Stimulated activated naive CD8-positive, alpha-beta T cell treated with anti-CD3 and anti-CD28 coated beads, Interleukin-15, Interleukin-2, amounts not matched to agents 100 ng/mL and 50 ng/mL, for 24 hours (primary cell): ENCODE data around the gene KLHL35.

Experiments used
- H3K27ac Mint-ChIP-seq: one replicate; pipeline ENCODE4 v1.8.0; 2021; ENCODE audit warnings: mild to moderate bottlenecking, mixed read lengths
- H3K27me3 Mint-ChIP-seq: one replicate; pipeline ENCODE4 v1.8.0; 2021; ENCODE audit warnings: mixed read lengths
- H3K36me3 Mint-ChIP-seq: one replicate; pipeline ENCODE4 v1.8.0; 2021; ENCODE audit warnings: low read depth, mixed read lengths
- H3K4me1 Mint-ChIP-seq: one replicate; pipeline ENCODE4 v1.8.0; 2021; ENCODE audit warnings: low read depth, mixed read lengths
- H3K4me3 Mint-ChIP-seq: one replicate; pipeline ENCODE4 v1.8.0; 2021; ENCODE audit warnings: mild to moderate bottlenecking, mixed read lengths
- H3K9me3 Mint-ChIP-seq: one replicate; pipeline ENCODE4 v1.8.0; 2021; ENCODE audit warnings: mixed read lengths

Gene KLHL35, protein sequence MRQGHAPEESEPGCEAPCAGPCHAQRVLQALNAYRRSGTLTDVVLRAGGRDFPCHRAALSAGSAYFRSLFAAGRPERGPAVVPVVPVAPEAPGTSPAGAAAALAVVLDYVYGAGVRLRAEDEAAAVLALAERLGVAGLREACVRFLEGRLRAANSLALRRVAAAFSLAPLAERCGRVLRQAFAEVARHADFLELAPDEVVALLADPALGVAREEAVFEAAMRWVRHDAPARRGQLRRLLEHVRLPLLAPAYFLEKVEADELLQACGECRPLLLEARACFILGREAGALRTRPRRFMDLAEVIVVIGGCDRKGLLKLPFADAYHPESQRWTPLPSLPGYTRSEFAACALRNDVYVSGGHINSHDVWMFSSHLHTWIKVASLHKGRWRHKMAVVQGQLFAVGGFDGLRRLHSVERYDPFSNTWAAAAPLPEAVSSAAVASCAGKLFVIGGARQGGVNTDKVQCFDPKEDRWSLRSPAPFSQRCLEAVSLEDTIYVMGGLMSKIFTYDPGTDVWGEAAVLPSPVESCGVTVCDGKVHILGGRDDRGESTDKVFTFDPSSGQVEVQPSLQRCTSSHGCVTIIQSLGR

DNA sequence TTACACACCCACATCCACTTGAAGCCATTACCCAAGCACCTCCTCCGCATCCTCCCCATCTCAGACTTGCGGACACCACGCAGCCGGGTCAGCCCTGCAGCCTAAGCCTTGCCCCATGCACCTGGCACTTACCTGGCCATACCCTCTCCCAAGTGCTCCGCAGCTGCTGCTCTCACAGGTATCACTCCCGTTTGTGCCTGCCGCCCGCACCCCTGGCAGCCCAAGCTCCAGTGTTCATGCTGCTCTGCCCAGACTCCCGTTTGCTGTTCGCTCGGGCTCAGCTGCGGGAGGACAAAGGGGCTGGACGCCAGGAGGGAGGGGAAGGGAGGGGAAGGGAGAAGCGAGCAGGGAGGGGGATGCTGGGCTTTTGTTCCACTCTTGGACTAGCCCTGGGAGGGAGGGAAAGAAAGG lies at the start of gene KLHL35:
TSS of gene KLHL35 (minus strand) at position 293 of the 411 bp plus-strand sequence. CDS start 2,574 bp downstream, outside the sequence.
- no peak within 1 kb of the TSS for H3K4me3 Mint-ChIP-seq
- H3K27me3 Mint-ChIP-seq, result peaks cover 45% of the 10 kb centered on the region
- peaks cover 13% of the 10 kb centered on the region for H3K4me1 Mint-ChIP-seq
- H3K27ac Mint-ChIP-seq, result no peak within 1 kb of the TSS
- peaks cover 8% of the 10 kb centered on the region for H3K36me3 Mint-ChIP-seq
- H3K9me3 Mint-ChIP-seq, result peaks cover 9% of the 10 kb centered on the region

DNA sequence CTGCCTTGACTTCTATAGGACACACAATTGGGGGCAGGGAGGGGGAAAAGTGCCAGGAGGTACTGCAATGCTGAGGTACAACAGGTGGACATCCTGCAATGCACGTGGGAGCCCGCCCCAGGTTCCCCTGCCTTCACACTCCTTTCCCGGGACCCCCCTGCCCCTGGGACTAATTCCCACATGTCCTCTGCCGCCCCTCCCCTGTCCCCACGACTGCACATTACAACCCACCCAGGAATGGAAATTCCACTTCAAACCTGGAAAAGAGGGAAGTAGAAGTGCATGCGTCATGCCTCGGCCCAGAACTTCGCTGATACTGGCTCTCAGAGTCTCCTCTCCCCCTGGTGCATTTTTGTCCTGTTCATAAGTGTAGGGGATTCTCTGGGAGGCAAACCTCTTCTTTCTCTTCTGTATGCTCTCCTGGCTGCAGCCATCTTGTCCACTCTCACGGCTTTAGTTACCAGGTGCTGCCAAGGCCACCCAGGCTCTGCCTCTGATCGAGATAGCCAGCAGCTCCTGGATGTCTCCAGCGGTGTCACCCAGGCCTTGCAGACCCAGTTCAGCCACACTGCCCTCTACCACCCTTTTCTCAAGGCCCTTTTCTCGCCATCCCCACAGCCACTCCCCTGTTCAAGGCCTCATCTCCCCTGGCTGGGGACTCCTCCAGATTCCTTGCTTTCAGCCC lies 49.1 kb upstream of the KLHL35 start:
- H3K27ac Mint-ChIP-seq, result no peak overlapping the region

DNA sequence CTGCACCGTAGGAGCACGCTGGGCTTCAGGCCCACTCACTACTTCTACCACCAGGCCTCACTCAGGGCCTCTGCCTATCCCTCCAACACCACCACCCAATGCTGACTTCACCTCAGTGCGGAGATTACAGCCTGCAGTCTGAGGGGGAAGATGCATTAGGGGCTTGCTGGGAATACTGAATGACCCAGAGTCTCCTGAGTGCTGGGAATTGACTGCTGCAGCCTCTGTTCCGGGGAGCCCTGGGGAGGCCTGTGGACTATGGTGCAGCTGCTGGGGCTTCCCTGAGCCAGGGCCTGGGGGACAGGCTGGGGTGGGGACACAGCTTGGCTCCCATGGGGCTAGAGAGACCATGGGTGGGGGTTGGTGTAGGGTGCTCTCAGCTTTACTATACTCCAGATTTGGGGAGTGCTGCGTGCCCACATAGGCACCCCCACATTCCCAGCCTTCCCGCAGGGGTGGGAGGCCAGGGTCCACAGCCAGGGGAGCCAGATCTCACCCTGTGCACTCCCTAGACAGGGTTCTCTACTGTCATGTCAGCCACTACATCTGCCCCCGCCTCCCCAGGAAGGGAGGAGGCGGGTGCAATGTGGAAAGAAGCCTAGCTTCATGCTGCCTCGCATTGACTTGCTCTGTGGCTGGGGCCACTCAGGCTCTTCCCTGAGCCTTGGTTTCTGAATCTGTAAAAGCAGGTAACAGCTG lies 48.4 kb upstream of the KLHL35 start:
- Mint-ChIP-seq H3K9me3 (no peaks in the 10 kb centered on the region), H3K27me3 (no peaks in the 10 kb centered on the region), H3K4me3 (no peak overlapping the region), H3K4me1 (no peaks in the 10 kb centered on the region), H3K27ac (no peak overlapping the region), H3K36me3 (no peaks in the 10 kb centered on the region)

More for the DNA sequence above, 49.1 kb upstream of the KLHL35 start:
- H3K36me3 Mint-ChIP-seq, result no peaks in the 10 kb centered on the region
- H3K4me3 Mint-ChIP-seq, result no peak overlapping the region
- H3K9me3 Mint-ChIP-seq, result no peaks in the 10 kb centered on the region
- no peaks in the 10 kb centered on the region for H3K27me3 Mint-ChIP-seq
- H3K4me1 Mint-ChIP-seq, result no peaks in the 10 kb centered on the region

DNA sequence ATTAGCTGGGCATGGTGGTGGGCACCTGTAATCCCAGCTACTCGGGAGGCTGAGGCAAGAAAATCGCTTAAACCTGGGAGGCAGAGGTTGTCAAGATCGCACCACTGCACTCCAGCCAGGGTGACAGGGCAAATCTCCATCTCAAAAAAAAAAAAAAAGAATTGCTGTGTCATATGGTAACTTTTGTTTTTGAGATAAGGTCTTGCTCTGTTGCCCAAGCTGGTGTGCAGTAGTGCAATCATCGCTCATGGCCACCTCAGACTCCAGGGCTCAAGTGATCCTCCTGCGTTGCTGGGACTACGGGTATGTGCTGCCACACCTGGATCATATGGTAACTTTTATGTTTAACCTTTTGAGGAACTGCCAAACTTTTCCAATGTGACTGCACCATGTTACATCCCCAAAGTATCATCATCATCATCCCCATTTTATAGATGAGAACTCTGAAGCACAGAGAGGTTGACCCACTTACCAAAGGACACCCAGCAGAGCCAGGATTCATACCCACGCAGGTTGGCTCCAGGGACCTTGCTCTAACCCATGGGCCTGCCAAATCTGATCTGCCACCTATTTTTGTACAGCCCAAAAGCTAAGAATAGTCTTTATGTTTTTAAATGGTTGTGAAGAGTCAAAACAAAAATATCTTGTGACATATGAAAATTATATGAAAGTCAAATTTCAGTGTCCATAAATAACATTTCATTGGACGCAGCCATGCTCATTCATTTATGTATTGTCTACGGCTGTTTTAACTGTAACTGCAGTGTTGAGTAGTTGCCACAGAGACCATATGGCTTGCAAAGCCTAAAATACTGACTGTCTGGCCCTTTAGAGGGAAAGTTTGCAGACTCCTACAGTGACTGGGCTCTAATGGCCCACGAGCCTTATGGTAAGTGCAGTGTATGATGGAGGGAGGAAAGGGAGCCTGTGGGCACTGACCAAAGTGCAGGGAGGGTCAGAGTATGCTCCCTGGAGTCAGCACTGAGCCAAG lies 47.5 kb upstream of the KLHL35 start:
- H3K36me3 Mint-ChIP-seq, result no peaks in the 10 kb centered on the region

DNA sequence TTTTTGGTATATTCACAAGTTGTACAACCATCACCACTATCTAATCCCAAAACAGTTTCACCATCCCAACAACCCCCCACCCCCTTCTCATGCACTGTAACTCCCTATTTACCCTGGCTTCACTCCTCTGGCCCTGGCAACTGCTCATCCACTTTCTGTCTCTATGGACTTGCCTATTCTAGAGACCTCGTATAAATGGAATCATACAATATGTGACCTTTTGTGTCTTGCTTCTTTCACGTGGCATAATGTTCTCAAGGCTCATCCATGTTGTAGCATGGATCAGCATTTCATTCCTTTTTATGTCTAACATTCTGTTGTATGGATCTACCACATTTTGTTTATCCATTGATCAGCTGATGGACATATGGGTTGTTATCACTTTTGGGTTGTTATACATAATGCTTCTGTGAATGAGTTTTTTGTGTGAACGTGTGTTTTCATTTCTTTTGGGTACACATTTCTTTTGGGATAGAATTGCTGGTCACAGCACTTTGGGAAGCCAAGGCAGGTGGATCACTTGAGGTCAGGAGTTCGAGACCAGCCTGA lies 46.7 kb upstream of the KLHL35 start:
- Mint-ChIP-seq H3K4me1 (peaks cover 16% of the 10 kb centered on the region), H3K4me3 (no peak overlapping the region), H3K27me3 (no peaks in the 10 kb centered on the region), H3K9me3 (no peaks in the 10 kb centered on the region), H3K27ac (no peak overlapping the region), H3K36me3 (no peaks in the 10 kb centered on the region)

More for the DNA sequence above, 47.5 kb upstream of the KLHL35 start:
- peaks cover 8% of the 10 kb centered on the region for H3K4me1 Mint-ChIP-seq
- H3K27me3 Mint-ChIP-seq, result no peaks in the 10 kb centered on the region
- no peaks in the 10 kb centered on the region for H3K9me3 Mint-ChIP-seq
- no peak overlapping the region for H3K4me3 Mint-ChIP-seq
- H3K27ac Mint-ChIP-seq, result no peak overlapping the region

DNA sequence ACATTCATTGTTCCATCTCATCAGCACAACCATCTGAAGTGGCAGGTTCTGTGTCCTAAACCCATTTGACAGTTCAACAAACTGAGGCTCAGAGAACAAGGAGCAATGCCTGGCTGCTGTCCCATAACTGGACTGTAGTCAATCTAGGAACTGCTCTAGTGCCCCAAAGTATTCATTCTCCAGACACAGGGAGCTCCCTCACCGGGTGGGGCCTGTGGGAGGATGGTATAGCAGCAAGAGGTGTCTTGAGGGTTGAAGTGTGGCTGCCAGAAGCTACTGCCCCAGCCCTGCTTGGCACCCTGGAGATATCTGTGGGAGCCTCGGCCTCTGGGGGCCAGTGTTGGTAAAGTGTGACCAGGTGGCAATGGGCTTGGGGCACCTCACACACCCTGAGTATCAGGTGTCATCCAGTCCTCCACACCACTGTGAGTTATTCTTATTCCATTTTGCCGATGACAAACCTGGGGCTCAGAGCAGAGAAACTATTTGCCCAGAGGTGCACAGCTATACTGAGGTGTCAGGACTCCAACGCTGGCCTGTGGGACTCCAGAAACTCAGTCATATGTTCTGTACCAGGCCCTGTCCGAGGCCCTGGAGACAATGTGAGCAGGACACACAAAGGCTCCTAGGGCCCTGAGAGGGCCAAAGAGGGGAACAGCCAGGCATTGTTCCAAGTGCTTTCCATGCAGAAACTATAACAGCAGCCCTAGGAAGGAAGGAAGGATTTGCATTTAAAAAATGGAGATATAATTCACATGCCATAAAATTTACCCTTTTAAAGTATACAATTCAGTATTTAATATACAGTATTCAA lies 46.0 kb upstream of the KLHL35 start:
- Mint-ChIP-seq H3K4me1 (peaks cover 16% of the 10 kb centered on the region), H3K27ac (no peak overlapping the region), H3K4me3 (no peak overlapping the region), H3K36me3 (no peaks in the 10 kb centered on the region), H3K27me3 (no peaks in the 10 kb centered on the region), H3K9me3 (no peaks in the 10 kb centered on the region)

DNA sequence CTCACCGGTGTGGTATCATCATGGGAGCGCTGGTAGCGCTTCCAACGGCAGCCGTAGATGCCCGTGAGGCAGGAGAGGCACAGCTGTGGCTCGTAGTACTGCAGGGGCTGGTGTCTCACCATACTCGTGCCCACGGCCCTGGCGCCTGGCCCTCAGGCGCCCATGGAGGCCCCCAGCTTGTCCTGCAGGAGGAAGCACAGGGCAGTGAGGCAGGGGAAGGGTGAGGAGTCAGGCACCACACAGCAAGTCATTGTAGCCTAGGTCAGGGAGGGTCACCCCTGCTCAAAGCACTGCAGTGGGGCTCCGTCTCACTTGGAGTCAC lies 44.6 kb upstream of the KLHL35 start:
- H3K27me3 Mint-ChIP-seq, result no peaks in the 10 kb centered on the region
- H3K36me3 Mint-ChIP-seq, result no peaks in the 10 kb centered on the region
- H3K4me1 Mint-ChIP-seq, result peaks cover 16% of the 10 kb centered on the region
- no peak overlapping the region for H3K4me3 Mint-ChIP-seq
- no peaks in the 10 kb centered on the region for H3K9me3 Mint-ChIP-seq
- H3K27ac Mint-ChIP-seq, result no peak overlapping the region

DNA sequence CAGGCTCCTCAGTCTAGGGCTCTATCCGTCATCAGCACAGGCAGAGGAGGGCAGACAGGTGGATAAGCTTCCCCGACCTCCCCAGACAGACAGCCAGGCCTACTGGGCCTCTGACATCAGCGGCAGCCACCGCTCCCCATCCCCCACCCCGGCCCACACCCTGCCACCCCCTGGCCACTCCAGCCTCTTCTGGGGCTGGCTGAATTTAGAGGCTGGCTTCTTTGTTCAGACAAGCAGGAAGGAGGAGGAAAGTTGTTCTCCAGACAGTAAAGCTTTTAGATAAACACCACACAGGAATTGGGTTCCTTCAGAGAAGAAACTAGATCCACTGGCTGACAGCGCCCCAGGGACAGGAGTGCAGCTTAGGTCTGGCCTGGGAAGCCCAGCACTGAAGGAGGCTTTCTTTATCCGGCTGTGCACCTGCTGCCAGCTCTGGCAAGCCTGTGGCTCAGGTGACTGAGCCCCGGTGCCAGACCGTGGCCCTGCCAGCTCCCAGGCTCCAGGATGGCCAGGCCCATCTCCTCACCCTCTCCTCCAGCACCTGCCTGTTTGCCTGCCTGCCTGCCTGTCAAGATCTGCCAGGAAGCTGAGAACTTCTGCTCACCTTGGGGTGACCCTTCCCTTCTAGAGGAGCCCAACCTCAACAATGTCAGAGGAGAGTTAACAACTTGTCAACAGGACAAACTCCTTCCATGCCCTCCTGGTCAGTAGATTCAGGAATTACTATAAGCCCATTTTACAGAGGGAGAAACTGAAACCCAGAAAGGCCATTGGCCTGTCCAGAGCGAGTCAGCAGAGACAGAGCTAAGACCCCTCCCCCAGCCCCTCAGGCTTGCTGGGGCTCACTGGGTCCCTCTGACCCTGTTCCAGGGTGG lies 44.0 kb upstream of the KLHL35 start:
- H3K27ac Mint-ChIP-seq, result no peak overlapping the region
- H3K4me3 Mint-ChIP-seq, result no peak overlapping the region
- H3K4me1 Mint-ChIP-seq, result peaks cover 16% of the 10 kb centered on the region
- no peaks in the 10 kb centered on the region for H3K27me3 Mint-ChIP-seq
- H3K9me3 Mint-ChIP-seq, result no peaks in the 10 kb centered on the region
- H3K36me3 Mint-ChIP-seq, result no peaks in the 10 kb centered on the region

DNA sequence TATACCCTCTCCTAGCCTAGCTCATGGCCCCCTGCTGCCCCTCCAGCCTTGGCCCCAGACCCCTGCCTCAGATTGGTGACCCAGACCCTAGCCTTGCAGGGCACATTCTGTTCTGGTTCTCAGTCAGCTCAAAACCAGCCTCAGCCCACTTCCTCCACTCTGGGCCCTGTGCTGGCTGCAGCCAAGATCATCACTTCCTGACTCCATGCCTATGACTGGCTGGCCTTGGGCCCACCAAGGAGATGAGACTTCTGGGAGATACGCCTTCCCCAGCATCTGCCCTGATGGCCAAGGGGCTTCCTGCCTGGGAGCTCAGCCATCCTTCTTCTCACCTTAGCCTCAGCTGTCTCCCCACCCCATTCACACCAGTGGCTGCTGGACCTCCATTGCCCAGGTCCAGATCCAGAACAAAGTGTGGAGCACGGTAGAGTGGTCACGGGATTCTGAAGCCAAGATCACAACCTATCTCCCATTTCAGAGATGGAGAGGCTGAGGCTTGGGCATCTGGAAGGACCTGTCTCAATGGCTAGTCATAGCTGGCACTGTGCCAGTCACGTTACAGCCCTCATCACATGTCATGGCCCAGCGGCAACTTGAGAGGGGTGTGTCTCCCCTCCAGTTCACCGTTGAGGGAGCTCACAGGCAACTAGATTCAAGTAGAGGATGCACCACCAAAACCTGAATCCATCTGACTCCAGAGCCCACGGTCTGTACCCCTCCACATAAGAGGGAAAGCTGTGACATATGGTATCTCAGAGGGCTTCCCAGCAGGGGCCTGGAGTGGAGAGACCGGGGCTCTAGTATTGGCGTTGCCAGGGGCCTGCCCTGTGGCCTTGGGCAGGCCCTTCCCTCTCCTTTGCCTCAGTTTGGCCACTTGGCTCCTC lies 43.0 kb upstream of the KLHL35 start:
- H3K9me3 Mint-ChIP-seq, result no peaks in the 10 kb centered on the region
- peak overlapping the region; percentile 53 for H3K27ac Mint-ChIP-seq
- H3K4me1 Mint-ChIP-seq, result peaks cover 16% of the 10 kb centered on the region
- no peaks in the 10 kb centered on the region for H3K36me3 Mint-ChIP-seq
- no peaks in the 10 kb centered on the region for H3K27me3 Mint-ChIP-seq
- H3K4me3 Mint-ChIP-seq, result no peak overlapping the region

DNA sequence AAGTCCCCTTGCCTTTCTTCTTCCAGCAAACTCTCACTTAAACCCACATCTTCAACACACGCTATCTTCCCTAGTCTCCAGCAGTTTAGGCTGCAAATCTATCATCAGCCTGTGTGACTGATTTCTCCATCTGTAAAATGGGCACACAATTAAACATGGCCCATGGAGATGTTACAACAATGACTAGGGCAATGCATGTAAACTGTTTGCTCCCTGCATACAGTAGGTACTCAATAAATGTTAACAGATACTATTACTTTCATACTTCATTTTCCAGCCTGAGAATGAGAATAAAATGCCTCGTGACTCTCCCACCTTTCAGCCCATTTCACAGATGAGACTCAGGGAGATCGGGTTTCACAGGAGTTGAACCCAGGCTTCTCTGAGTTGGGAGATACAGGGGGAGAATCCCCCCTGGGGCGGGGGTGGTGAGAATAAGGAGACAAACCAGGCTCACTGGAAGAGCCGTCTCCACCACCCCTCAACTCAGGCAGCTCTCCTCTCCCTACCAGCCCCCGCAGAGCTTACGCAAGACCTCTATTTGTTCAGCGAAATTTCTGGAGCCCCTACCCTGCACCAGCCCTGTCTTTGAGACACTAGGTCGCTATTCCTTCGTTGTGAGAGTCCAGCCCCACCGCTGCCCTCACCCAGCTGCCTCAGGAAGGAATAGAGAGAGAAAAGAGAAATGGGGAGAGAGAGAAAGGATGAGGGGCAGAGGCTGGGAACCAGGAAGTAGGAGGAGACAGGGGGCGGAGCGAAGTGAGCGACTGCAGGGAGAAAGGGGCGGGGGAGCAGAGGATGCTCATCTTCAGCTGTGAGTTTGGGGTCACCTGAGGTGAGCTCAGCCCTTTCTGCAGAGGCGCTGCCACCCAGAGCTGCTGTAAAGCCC lies 42.1 kb upstream of the KLHL35 start:
- no peaks in the 10 kb centered on the region for H3K27me3 Mint-ChIP-seq
- H3K4me1 Mint-ChIP-seq, result peaks cover 16% of the 10 kb centered on the region
- peak overlapping the region; percentile 51 for H3K4me3 Mint-ChIP-seq
- no peaks in the 10 kb centered on the region for H3K36me3 Mint-ChIP-seq
- no peaks in the 10 kb centered on the region for H3K9me3 Mint-ChIP-seq
- H3K27ac Mint-ChIP-seq, result peak overlapping the region; percentile 64

DNA sequence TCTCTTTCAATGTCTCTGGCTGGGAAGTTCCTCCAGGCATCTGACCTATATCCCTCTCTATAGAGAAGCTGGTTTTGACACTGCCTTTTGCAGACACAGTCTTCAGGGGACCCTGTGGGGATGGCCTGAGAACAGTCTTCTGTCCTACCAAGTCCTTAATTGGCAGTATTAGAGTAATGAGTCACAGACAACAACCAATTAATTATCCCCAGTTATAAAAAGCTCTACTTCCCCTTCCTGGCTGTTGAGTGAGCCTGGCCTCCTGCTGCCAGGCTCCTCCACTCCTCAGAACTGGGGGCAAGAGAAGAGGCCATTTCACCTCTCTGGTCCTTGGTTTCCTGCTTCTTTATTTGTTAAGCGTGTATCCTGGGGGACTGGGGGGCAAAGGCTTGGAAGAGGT lies 41.2 kb upstream of the KLHL35 start:
- Mint-ChIP-seq H3K27me3 (no peaks in the 10 kb centered on the region), H3K4me3 (no peak overlapping the region), H3K4me1 (peaks cover 16% of the 10 kb centered on the region)

More for the DNA sequence above, 41.2 kb upstream of the KLHL35 start:
- no peaks in the 10 kb centered on the region for H3K36me3 Mint-ChIP-seq
- H3K27ac Mint-ChIP-seq, result no peak overlapping the region
- no peaks in the 10 kb centered on the region for H3K9me3 Mint-ChIP-seq
